ENCODE measurements around the gene CCDC68.
"Not testable (repeated sequence)": the region's sequence is repeated elsewhere in the genome, so short reads cannot be mapped to it uniquely, and the experiment has no call there.

Gene CCDC68

DNA sequence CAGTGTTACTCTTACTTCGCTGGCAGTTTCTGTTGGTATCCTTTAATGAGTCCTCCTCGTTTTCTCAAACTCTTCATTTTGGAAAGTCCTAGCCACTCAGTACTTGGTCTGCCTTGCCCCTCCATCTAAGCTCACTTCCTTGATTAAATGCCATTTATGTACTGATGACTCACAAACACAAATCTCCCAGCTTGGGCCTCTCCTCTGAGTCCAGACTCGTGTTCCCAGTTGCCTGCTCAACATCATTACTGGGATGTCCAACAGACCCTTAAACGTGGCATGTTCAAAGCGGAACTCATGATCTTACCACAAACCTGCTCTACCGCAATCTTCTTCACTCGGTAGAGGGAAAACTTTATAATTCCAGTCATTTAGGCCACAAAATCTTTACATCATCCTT, 13.8 kb upstream of the CCDC68 start:
- TF ChIP-seq ZFX (IDR thresholded peaks at IDR 0.05) = no peak
- TF ChIP-seq, protein P1, sequence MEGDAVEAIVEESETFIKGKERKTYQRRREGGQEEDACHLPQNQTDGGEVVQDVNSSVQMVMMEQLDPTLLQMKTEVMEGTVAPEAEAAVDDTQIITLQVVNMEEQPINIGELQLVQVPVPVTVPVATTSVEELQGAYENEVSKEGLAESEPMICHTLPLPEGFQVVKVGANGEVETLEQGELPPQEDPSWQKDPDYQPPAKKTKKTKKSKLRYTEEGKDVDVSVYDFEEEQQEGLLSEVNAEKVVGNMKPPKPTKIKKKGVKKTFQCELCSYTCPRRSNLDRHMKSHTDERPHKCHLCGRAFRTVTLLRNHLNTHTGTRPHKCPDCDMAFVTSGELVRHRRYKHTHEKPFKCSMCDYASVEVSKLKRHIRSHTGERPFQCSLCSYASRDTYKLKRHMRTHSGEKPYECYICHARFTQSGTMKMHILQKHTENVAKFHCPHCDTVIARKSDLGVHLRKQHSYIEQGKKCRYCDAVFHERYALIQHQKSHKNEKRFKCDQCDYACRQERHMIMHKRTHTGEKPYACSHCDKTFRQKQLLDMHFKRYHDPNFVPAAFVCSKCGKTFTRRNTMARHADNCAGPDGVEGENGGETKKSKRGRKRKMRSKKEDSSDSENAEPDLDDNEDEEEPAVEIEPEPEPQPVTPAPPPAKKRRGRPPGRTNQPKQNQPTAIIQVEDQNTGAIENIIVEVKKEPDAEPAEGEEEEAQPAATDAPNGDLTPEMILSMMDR (conservative IDR thresholded peaks at IDR 0.05) = no peak
- H3K27ac ChIP-seq = no peak overlapping the region

DNA sequence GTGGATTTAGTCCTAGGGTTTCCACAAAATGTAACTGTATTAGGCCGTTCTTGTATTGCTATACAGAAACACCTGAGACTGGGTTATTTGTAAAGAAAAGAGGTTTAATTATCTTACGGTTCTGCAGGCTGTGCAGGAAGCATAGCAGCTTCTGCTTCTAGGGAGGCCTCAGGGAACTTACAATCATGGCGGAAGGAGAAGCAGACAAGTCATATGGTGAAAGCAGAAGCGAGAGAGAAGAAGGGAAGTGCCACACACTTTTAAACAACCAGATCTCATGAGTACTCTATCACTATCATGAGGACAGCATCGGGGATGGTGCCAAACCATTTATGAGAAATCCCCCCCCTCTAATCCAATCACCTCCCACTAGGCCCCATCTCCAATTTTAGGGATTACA, 9.5 kb upstream of the CCDC68 start:
- H3K27ac ChIP-seq = no peak overlapping the region
- no peak for TF ChIP-seq ZFX (IDR thresholded peaks at IDR 0.05)
- TF ChIP-seq, protein P1 (conservative IDR thresholded peaks at IDR 0.05) = no peak

DNA sequence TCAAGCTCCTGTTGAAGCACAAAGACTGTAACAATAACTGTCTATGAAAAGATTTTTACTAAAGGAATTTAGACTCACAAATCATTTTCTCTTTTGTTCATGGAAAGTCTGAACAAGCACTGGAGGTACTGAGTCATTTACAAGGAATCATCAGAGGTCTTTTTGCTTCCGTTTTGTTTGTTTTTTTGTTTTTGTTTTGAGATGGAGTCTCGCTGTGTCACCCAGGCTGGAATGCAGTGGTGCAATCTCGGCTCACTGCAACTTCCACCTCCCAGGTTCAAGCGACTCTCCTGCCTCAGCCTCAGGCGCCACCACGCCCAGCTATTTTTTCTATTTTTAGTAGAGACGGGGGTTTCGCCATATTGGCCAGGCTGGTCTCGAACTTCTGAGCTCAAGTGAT, 9.0 kb upstream of the CCDC68 start:
- not testable (repeated sequence) for H3K27ac ChIP-seq

DNA sequence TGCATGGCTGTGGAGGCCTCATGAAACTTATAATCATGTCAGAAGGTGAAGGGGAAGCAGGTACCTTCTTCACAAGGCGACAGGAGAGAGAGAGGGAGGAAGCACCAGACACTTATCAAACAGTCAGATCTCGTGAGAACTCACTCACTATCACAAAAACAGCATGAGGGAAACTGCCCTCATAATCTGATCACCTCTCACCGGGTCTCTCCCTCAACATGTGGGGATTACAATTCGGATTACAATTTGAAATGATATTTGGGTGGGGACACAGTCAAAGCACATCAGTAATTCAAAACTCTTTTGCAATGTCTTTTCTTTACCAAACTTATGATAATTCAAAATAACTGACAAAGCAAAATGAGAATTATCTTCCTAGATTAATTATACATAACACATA, 8.5 kb upstream of the CCDC68 start:
- TF ChIP-seq, protein P1 (conservative IDR thresholded peaks at IDR 0.05) = no peak
- no peak for TF ChIP-seq ZFX (IDR thresholded peaks at IDR 0.05)
- no peak overlapping the region for H3K27ac ChIP-seq

DNA sequence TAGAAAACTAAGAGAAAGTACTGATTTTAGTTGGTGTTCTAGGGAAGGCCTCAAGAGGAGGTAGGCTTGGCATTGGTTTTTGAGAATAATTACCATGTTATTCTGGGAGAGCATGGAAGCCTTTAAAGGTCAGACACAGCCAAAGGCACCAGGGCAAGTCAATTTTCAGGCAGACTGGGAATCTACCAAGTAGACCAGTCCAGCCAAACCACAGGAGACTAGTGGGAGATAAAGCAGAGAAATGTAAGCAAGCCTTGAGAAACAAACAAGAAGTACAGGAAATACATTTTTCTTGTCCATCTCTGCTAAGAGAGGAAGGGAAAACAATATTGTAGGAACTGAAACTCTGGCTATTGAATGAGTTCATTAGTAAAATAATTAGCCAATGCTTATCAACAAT, 5.5 kb upstream of the CCDC68 start:
- TF ChIP-seq ZFX (IDR thresholded peaks at IDR 0.05) = no peak
- TF ChIP-seq, protein P1 (conservative IDR thresholded peaks at IDR 0.05) = no peak
- no peak overlapping the region for H3K27ac ChIP-seq

- H3K27ac ChIP-seq = no peak overlapping the region
- TF ChIP-seq, protein P1 (conservative IDR thresholded peaks at IDR 0.05) = no peak
- TF ChIP-seq ZFX (IDR thresholded peaks at IDR 0.05) = no peak
Measured at GRCh38 chr18:54962919-54963645, 3.8 kb upstream of the CCDC68 start.

DNA sequence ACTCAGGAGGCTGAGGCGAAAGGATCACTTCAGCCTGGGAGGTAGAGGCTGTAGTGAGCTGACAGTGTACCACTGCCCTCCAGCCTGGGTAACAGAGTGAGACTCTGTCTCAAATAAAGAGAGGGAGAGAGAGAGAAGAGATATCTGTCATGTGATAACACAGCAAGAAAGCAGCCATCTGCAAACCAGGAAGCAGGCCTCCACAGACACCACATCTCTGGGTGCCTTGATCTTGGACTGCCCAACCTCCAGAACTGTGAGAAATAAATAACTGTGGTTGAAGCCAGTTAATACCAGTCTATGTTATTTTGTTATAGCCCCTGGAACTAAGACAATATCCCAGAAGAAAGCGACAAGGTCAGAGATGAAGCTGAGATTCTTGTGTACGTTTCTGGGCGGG, 2.6 kb upstream of the CCDC68 start:
- no peak overlapping the region for H3K27ac ChIP-seq
- no peak for TF ChIP-seq ZFX (IDR thresholded peaks at IDR 0.05)
- TF ChIP-seq, protein P1 (conservative IDR thresholded peaks at IDR 0.05) = no peak

DNA sequence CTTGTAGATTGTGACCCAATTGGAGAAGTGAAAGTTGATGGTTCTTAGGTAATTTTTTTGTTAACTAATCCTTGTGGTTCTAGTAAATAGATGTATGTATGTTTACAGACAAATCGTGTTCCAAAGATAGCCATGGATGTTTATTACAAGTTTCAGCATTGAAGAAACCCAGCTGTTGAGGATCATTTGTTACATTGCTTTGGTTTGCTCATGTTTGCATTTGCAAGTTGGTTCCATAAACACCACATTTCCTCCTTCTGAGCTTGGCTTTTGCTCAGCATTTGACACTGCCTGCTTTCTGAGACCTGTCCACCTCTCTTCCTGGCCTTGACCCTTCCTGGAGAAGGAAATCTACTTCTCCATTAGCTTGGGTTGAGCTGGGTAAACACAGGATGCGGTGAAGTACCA, 1.8 kb upstream of the CCDC68 start:
- TF ChIP-seq, protein P1 (conservative IDR thresholded peaks at IDR 0.05) = no peak
- TF ChIP-seq ZFX (IDR thresholded peaks at IDR 0.05) = no peak
- no peak overlapping the region for H3K27ac ChIP-seq
